Endothelial cell (in vitro differentiated cells): ENCODE results near the gene TSN. TPM values are rescaled to one million over a fixed set of nuclear protein-coding genes. Genes with fewer than 3 reads are reported as not detected.
"Not testable (repeated sequence)": the region's sequence is repeated elsewhere in the genome, so short reads cannot be mapped to it uniquely, and the experiment has no call there.

ENCODE experiments used
- DNase-seq: peaks from one replicate; pipeline ENCODE4 v3.0.0; 2021; ENCODE audit warnings: low spot score
- H3K27ac Mint-ChIP-seq: one replicate; pipeline ENCODE4 v1.8.0; 2021; ENCODE audit warnings: mixed read lengths, inconsistent platforms; ENCODE audit not compliant: unreplicated experiment
- H3K27me3 Mint-ChIP-seq: one replicate; pipeline ENCODE4 v1.8.0; 2021; ENCODE audit warnings: mild to moderate bottlenecking, moderate library complexity, mixed read lengths, inconsistent platforms; ENCODE audit not compliant: unreplicated experiment
- H3K36me3 Mint-ChIP-seq: one replicate; pipeline ENCODE4 v1.8.0; 2021; ENCODE audit warnings: mild to moderate bottlenecking, low read depth, mixed read lengths, inconsistent platforms; ENCODE audit not compliant: unreplicated experiment
- H3K4me1 Mint-ChIP-seq: one replicate; pipeline ENCODE4 v1.8.0; 2021; ENCODE audit warnings: mild to moderate bottlenecking, mixed read lengths, inconsistent platforms; ENCODE audit not compliant: unreplicated experiment
- H3K4me3 Mint-ChIP-seq: one replicate; pipeline ENCODE4 v1.8.0; 2021; ENCODE audit warnings: mild to moderate bottlenecking, mixed read lengths, inconsistent platforms; ENCODE audit not compliant: unreplicated experiment
- H3K9me3 Mint-ChIP-seq: one replicate; pipeline ENCODE4 v1.8.0; 2021; ENCODE audit warnings: mixed read lengths, inconsistent platforms; ENCODE audit not compliant: unreplicated experiment
- total RNA-seq: library from RNA; stranded (reverse); fragmentation: NEBNext Ultra II Directional; extraction: Animal tissue kit (Norgen Biotek cat#: 25700); gene quantifications from one replicate; pipeline ENCODE4 v1.2.1, GENCODE V29; 2021; ENCODE audit not compliant: unreplicated experiment
- TF ChIP-seq, protein P1 (sequence below): fragments of 200-600 bp; sonication (generic); IDR thresholded peaks from one replicate; pipeline ENCODE4 v1.5.0; 2021; ENCODE audit warnings: antibody characterized with exemption; ENCODE audit not compliant: unreplicated experiment

The TSN gene
- total RNA-seq, 1 donor from 2014 or later: 264 TPM

DNA sequence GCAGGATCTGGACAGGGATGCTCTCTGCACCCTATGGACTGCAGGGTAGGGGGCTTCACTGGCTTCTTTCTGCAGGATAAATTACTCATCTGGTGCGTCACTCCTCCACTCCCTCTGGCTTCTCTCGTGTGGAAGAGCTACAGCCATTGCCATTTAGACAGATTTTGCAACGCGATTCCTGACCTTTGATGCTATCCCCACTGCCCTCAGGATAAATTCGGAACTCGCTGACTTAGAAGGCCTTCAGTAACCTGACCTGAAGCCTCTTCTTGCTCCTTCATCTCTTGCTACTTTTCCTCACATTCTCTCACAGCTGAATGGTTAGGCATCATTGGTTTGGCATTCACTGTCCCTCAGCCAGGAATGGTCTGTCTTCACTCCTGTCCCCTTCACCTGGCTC, 24.1 kb upstream of the TSN start:
- H3K27ac Mint-ChIP-seq: peak overlapping the region; percentile 66
- TF ChIP-seq, protein P1, sequence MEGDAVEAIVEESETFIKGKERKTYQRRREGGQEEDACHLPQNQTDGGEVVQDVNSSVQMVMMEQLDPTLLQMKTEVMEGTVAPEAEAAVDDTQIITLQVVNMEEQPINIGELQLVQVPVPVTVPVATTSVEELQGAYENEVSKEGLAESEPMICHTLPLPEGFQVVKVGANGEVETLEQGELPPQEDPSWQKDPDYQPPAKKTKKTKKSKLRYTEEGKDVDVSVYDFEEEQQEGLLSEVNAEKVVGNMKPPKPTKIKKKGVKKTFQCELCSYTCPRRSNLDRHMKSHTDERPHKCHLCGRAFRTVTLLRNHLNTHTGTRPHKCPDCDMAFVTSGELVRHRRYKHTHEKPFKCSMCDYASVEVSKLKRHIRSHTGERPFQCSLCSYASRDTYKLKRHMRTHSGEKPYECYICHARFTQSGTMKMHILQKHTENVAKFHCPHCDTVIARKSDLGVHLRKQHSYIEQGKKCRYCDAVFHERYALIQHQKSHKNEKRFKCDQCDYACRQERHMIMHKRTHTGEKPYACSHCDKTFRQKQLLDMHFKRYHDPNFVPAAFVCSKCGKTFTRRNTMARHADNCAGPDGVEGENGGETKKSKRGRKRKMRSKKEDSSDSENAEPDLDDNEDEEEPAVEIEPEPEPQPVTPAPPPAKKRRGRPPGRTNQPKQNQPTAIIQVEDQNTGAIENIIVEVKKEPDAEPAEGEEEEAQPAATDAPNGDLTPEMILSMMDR: no peak
- peaks cover 26% of the 10 kb centered on the region for H3K4me1 Mint-ChIP-seq
- H3K36me3 Mint-ChIP-seq: peaks cover 48% of the 10 kb centered on the region
- no peaks in the 10 kb centered on the region for H3K9me3 Mint-ChIP-seq
- no peak for DNase-seq
- H3K4me3 Mint-ChIP-seq: peak overlapping the region; percentile 80
- no peaks in the 10 kb centered on the region for H3K27me3 Mint-ChIP-seq

DNA sequence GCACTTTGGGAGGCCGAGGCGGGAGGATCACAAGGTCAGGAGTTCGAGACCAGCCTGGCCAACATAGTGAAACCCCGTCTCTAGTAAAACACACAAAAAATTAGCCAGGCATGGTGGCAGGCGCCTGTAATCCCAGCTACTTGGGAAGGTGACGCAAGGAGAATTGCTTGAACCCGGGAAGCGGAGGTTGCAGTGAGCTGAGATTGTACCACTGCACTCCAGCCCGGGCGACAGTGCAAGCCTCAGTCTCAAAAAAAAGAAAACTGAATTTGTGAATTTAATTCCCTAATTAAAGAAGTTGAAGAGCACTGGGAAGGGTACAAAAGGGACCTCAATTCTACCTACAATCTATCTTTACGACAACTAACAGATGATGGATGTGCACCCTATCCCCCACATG, 20.9 kb upstream of the TSN start:
- peaks cover 35% of the 10 kb centered on the region for H3K4me1 Mint-ChIP-seq
- not testable (repeated sequence) for DNase-seq, H3K27me3 Mint-ChIP-seq, H3K27ac Mint-ChIP-seq, H3K9me3 Mint-ChIP-seq
- peak overlapping the region; percentile 98 for H3K4me3 Mint-ChIP-seq
- H3K36me3 Mint-ChIP-seq: peaks cover 34% of the 10 kb centered on the region

DNA sequence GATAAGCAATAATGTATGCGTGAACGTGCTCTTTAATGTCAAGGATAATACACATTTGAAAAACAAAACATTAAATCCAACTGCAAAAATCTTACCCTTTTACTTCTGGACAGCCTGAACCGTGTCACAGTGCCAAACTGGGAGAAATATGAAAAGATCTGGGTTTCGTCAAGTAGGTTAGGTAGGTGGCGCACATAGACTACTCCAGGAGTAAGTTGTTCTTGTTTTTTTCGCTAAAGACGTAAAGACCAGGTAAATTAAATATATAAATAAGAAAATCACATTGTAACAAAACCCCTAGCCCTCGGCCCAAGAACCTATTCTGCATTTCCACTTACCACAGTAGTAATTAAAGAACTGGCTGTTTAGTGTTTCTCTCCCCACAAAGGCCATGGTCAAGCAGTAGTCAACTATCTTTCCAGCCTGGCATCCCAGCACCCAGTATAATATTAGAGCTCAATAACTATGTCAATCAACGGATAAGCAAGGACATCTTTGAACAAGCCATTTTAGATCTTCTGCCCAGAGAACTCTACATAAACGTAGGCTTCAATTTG, 19.9 kb upstream of the TSN start:
- peaks cover 3% of the 10 kb centered on the region for H3K27me3 Mint-ChIP-seq
- H3K4me1 Mint-ChIP-seq: peaks cover 42% of the 10 kb centered on the region
- TF ChIP-seq, protein P1: no peak
- H3K4me3 Mint-ChIP-seq: peak overlapping the region; percentile 98
- no peaks in the 10 kb centered on the region for H3K9me3 Mint-ChIP-seq
- peak overlapping the region; percentile 74 for H3K27ac Mint-ChIP-seq
- DNase-seq: no peak
- H3K36me3 Mint-ChIP-seq: peaks cover 36% of the 10 kb centered on the region

DNA sequence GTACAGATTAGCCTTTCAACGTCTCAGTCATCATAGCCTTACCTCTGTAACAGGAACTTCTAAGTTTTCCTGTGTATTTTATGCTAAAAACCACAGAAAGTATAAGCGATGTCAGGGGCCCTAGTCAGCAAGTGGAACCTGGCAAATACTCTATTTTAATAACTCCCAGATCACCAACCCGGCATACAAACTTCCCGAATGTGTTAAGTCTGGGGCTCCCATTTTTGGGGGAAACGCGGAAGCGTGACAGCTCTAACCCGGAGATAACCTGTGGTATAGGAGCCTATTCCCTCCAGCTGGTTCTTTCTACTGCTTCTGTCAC, 19.4 kb upstream of the TSN start:
- no peaks in the 10 kb centered on the region for H3K9me3 Mint-ChIP-seq
- DNase-seq: no peak
- peak overlapping the region; percentile 98 for H3K4me3 Mint-ChIP-seq
- TF ChIP-seq, protein P1: no peak
- H3K27ac Mint-ChIP-seq: peak overlapping the region; percentile 89
- H3K27me3 Mint-ChIP-seq: peaks cover 6% of the 10 kb centered on the region
- peaks cover 31% of the 10 kb centered on the region for H3K36me3 Mint-ChIP-seq
- H3K4me1 Mint-ChIP-seq: peaks cover 44% of the 10 kb centered on the region

DNA sequence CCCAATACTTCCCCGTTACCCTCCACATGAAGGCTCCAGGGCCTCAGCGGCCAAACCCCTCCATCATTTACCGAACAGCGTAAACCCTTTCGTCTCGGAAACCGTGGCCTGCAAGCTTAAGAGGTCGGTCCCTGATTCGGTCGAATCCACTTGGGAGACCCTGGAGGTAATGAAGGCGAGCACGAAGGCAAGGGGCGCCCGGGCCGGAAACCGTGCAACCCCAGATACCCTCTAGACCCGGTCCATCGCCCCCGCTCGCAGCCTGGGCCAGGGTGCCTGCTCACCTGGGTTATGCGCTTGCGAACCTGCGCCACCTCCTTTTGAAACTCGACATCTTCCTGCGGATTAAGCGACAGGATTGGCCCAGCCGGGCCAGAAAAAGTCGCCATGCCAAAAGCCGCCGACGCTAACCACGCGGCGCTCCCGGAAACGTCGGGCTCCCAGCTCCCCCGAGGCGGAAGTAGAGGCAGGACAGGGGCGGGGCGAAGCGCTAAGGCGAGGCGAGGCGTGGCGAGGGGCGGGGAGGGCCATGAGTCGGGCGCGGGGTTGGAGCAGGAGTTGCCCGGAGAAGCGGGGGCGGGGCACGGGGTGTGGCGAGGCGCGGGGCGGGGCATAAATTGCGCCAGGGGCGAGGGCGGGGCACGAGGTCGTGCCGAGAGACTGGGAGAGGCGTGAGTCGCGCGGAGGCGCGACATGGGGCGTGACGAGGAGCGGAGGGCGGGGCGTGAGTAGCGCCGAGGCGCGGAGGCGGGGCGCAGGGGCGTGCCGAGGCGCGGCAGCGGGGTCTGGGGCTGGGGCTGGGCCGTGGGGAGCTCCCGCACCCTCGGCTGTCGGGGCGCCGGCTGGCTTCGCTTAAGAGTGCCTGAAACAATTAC, 18.8 kb upstream of the TSN start, which contains the start of gene NIFK:
Gene NIFK, minus strand, starts transcription at position 414 of the 875 bp plus-strand sequence. Its CDS starts 25 bp downstream, at position 389.
- H3K27me3 Mint-ChIP-seq: peaks cover 6% of the 10 kb centered on the region
- H3K9me3 Mint-ChIP-seq: no peaks in the 10 kb centered on the region
- H3K27ac Mint-ChIP-seq: peak within 1 kb of the TSS; percentile 89
- TF ChIP-seq, protein P1: no peak
- peaks cover 41% of the 10 kb centered on the region for H3K4me1 Mint-ChIP-seq
- peaks cover 25% of the 10 kb centered on the region for H3K36me3 Mint-ChIP-seq
- peak within 1 kb of the TSS; percentile 98 for H3K4me3 Mint-ChIP-seq
- peak; percentile 100 for DNase-seq
